Measurements from ENCODE around the gene ABCA2. TPM values are rescaled to one million over a fixed set of nuclear protein-coding genes. Genes with fewer than 3 reads are reported as not detected.

The ABCA2 gene
- total RNA-seq, 2 donors from 2014 or later = 37.2 to 60.5 TPM

DNA sequence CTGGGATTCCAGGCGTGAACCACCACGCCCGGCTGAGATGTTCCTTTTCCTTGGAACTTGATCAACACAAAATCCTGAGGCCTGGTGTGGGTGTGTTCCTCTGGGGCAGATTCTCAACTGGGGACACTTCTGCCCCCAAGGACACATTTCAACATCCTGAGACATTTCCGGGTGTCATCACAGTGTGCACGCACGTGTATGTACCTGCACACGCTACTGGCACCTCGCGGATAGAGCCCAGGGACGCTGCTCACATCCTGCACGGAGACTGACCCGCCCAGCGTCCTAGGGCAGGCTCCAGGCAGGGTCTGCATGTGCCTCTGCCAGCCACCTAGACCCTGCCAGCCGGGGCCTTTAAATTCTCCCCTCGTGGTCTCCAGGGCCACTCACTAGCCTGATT lies 34.3 kb upstream of the ABCA2 start:
- H3K4me3 ChIP-seq = no peak overlapping the region
- H3K4me1 ChIP-seq (ENCODE audit: control insufficient read depth in 1 of 2, low read depth in 2 of 2) = peaks cover 0 to 8% of the 10 kb centered on the region in 2 donors
- H3K27ac ChIP-seq = no peak overlapping the region
- H3K27me3 ChIP-seq (replicated peaks; ENCODE audit: insufficient read depth) = no peaks in the 10 kb centered on the region
- H3K36me3 ChIP-seq = no peaks in the 10 kb centered on the region
- no peak for TF ChIP-seq CTCF (IDR thresholded peaks at IDR 0.05)
- ATAC-seq (ENCODE audit: insufficient number of reproducible peaks, low FRiP score, low read depth) (no peak), DNase-seq (ENCODE audit: low spot score) (no peak)
- no peaks in the 10 kb centered on the region for H3K9me3 ChIP-seq

DNA sequence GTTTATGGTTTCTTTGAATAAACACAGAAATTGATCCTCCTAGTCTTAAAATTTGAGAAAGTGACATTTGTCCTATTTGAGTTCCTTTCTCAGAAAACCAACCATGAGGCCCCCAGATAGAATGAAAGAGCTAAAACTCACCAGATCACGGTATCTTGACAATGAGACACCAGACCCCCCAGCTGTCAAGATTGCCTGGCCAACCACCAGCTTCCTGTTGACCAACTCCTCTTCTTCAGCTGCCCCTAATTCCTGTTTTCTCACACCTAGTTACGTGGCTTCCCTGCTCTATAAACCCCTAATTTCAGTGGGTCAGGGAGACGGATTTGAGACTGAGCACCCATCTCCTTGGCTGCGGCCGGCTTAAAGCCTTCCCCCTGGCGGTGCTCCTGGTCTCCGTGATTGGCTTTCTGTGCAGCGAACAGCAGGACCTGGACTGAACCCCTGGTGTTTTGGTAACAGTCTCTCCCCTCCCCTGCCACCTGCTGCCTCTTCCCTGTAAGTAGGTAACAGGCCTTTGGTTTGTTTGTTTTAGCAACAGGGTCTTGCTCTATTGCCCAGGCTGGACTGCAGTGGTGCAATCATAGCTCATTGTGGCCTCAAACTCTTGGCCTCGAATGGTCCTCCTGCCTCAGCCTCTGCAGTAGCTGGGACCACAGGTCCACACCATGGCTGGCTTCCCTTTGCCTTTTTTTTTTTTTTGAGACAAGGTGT lies 30.6 kb upstream of the ABCA2 start:
- Histone ChIP-seq H3K9me3 (no peaks in the 10 kb centered on the region), H3K27ac (no peak overlapping the region), H3K36me3 (no peaks in the 10 kb centered on the region), H3K27me3 (replicated peaks; ENCODE audit: insufficient read depth) (peaks cover under 1% of the 10 kb centered on the region), H3K4me3 (no peak overlapping the region), H3K4me1 (ENCODE audit: control insufficient read depth in 1 of 2, low read depth in 2 of 2) (peaks cover 1 to 18% of the 10 kb centered on the region in 2 donors)
- no peak for TF ChIP-seq CTCF (IDR thresholded peaks at IDR 0.05)
- no peak for DNase-seq (ENCODE audit: low spot score)
- ATAC-seq (ENCODE audit: insufficient number of reproducible peaks, low FRiP score, low read depth) = no peak

DNA sequence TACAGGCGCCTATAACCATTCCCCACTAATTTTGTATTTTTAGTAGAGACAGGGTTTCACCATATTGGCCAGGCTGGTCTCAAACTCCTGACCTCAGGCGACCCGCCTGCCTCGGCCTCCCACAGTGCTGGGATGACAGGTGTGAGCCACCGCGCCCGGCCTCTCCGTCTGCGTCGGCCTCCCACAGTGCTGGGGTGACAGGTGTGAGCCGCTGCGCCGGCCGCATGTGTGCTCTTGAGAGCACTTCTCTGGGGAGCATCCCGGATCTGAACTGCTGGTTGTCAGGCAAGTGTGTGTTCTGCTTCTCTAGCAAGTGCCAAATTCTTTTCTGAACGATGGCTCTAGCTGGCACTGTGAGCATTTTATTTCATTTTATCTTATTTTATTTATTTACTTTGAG lies 29.5 kb upstream of the ABCA2 start:
- no peak for TF ChIP-seq CTCF (IDR thresholded peaks at IDR 0.05)
- Histone ChIP-seq H3K27ac (no peak overlapping the region), H3K36me3 (no peaks in the 10 kb centered on the region), H3K27me3 (replicated peaks; ENCODE audit: insufficient read depth) (peaks cover 8% of the 10 kb centered on the region), H3K4me3 (no peak overlapping the region), H3K4me1 (ENCODE audit: control insufficient read depth in 1 of 2, low read depth in 2 of 2) (peaks cover 7 to 23% of the 10 kb centered on the region in 2 donors), H3K9me3 (no peaks in the 10 kb centered on the region)
- DNase-seq (ENCODE audit: low spot score) = no peak
- ATAC-seq (ENCODE audit: insufficient number of reproducible peaks, low FRiP score, low read depth) = no peak

- Histone ChIP-seq H3K27ac (no peak overlapping the region), H3K36me3 (no peaks in the 10 kb centered on the region), H3K9me3 (no peaks in the 10 kb centered on the region), H3K4me3 (no peak overlapping the region), H3K27me3 (replicated peaks; ENCODE audit: insufficient read depth) (peaks cover 8% of the 10 kb centered on the region), H3K4me1 (ENCODE audit: control insufficient read depth in 1 of 2, low read depth in 2 of 2) (peaks cover 7 to 23% of the 10 kb centered on the region in 2 donors)
- TF ChIP-seq CTCF (IDR thresholded peaks at IDR 0.05) = no peak
- ATAC-seq (ENCODE audit: insufficient number of reproducible peaks, low FRiP score, low read depth) (no peak), DNase-seq (ENCODE audit: low spot score) (no peak)
Measured at GRCh38 chr9:137056739-137057415, 28.8 kb upstream of the ABCA2 start.

Measured in thoracic aorta (tissue), 2 donors.